Left ventricle myocardium inferior (tissue), 1 donor: ENCODE measurements around the gene CYP4F22. TPM values are rescaled to one million over a fixed set of nuclear protein-coding genes. Genes with fewer than 3 reads are reported as not detected.
"Not testable (repeated sequence)": the region's sequence is repeated elsewhere in the genome, so short reads cannot be mapped to it uniquely, and the experiment has no call there.

ENCODE experiments used
- DNase-seq: peaks from one replicate; pipeline ENCODE4 v3.0.0-alpha.2; 2020
- H3K27ac ChIP-seq: fragments of 200-600 bp; replicated peaks from 2 replicates; pipeline ENCODE4 v1.8.0; 2021
- H3K27me3 ChIP-seq: fragments of 200-600 bp; 2 replicates; pipeline ENCODE4 v1.8.0; 2021; ENCODE audit warnings: low read depth
- H3K36me3 ChIP-seq: fragments of 200-600 bp; 2 replicates; pipeline ENCODE4 v1.8.0; 2021
- H3K4me1 ChIP-seq: fragments of 200-600 bp; 2 replicates; pipeline ENCODE4 v1.8.0; 2021
- H3K4me3 ChIP-seq: fragments of 200-600 bp; 2 replicates; pipeline ENCODE4 v1.8.0; 2021; ENCODE audit warnings: mild to moderate bottlenecking, moderate library complexity
- H3K9me3 ChIP-seq: fragments of 200-600 bp; replicated peaks from 2 replicates; pipeline ENCODE4 v1.8.0; 2021
- CTCF ChIP-seq: fragments of 200-600 bp; IDR thresholded peaks from 2 replicates; pipeline ENCODE4 v1.8.0; 2021; ENCODE audit warnings: antibody characterized with exemption, mild to moderate bottlenecking, borderline replicate concordance
- intact Hi-C: fragments of 100-400 bp; cut with micrococcal nuclease; formaldehyde crosslinking; loops from one replicate; pipeline ENCODE4 v1.11.0; 2022
- total RNA-seq: library from RNA; stranded (reverse); fragmentation: NEBNext Ultra II Directional; extraction: Animal tissue kit (Norgen Biotek cat#: 25700); gene quantifications from one replicate; pipeline ENCODE4 v1.2.1, GENCODE V29; 2021
- donor health status: DM: no; HTN: yes; CAD: no; lungs with severe emphysema.

Gene CYP4F22
- total RNA-seq, 1 donor from 2014 or later = not detected

- no peak for DNase-seq
- peaks cover 23% of the 10 kb centered on the region for H3K27me3 ChIP-seq
- no peaks in the 10 kb centered on the region for H3K4me1 ChIP-seq
- intact Hi-C loops = no loop called here
- no peak for TF ChIP-seq CTCF
- H3K27ac ChIP-seq = no peak overlapping the region
- no peaks in the 10 kb centered on the region for H3K36me3 ChIP-seq
- no peak overlapping the region for H3K4me3 ChIP-seq
- peaks cover 7% of the 10 kb centered on the region for H3K9me3 ChIP-seq
Measured at GRCh38 chr19:15475169-15475568, 33.2 kb upstream of the CYP4F22 start.

- Histone ChIP-seq H3K27ac (no peak overlapping the region), H3K36me3 (no peaks in the 10 kb centered on the region), H3K9me3 (peaks cover 7% of the 10 kb centered on the region), H3K4me1 (no peaks in the 10 kb centered on the region), H3K4me3 (no peak overlapping the region), H3K27me3 (peaks cover 18% of the 10 kb centered on the region)
- no peak for TF ChIP-seq CTCF
- intact Hi-C loops = no loop called here
- no peak for DNase-seq
Measured at GRCh38 chr19:15475611-15476010, 32.7 kb upstream of the CYP4F22 start.

GRCh38 chr19:15476325-15476724 lies 32.0 kb upstream of the CYP4F22 start:
- no peak for TF ChIP-seq CTCF
- Histone ChIP-seq H3K9me3 (peaks cover 7% of the 10 kb centered on the region), H3K36me3 (no peaks in the 10 kb centered on the region), H3K27ac (no peak overlapping the region), H3K4me1 (no peaks in the 10 kb centered on the region), H3K27me3 (peaks cover 11% of the 10 kb centered on the region), H3K4me3 (no peak overlapping the region)
- DNase-seq = no peak
- intact Hi-C loops = no loop called here

- peaks cover 4% of the 10 kb centered on the region for H3K27me3 ChIP-seq
- peak; percentile 48 for TF ChIP-seq CTCF
- H3K4me3 ChIP-seq = no peak within 1 kb of the TSS
- no peaks in the 10 kb centered on the region for H3K9me3 ChIP-seq
- no peak within 1 kb of the TSS for H3K27ac ChIP-seq
- no peak for DNase-seq
- H3K4me1 ChIP-seq = no peaks in the 10 kb centered on the region
- H3K36me3 ChIP-seq = no peaks in the 10 kb centered on the region
- intact Hi-C loops = no loop called here
Measured at GRCh38 chr19:15479391-15480345, 28.7 kb upstream of the CYP4F22 start, which contains the start of gene PGLYRP2. Gene PGLYRP2, minus strand, starts transcription at chr19:15479501. Its CDS starts 130 bp downstream, at chr19:15479371.

- DNase-seq, H3K9me3 ChIP-seq, H3K4me1 ChIP-seq, H3K27ac ChIP-seq, H3K36me3 ChIP-seq, intact Hi-C loops, H3K4me3 ChIP-seq, H3K27me3 ChIP-seq: not testable (repeated sequence)
Measured at GRCh38 chr19:15480996-15481395, 27.3 kb upstream of the CYP4F22 start.

GRCh38 chr19:15485768-15486167 lies 22.6 kb upstream of the CYP4F22 start:
- H3K4me1 ChIP-seq, H3K36me3 ChIP-seq, intact Hi-C loops, H3K27me3 ChIP-seq, H3K4me3 ChIP-seq, H3K9me3 ChIP-seq, DNase-seq, H3K27ac ChIP-seq: not testable (repeated sequence)
